DMS 273 (cell line): ENCODE measurements around the gene MAP3K1.
A peak's percentile ranks its signal among the peaks of the same experiment; 100 is the strongest.
"Not testable (repeated sequence)": the region's sequence is repeated elsewhere in the genome, so short reads cannot be mapped to it uniquely, and the experiment has no call there.

Experiments
- DNase-seq: peaks from one replicate; lab custom pipeline; 2025; ENCODE audit not compliant: unreplicated experiment; lab: John Stamatoyannopoulos, UW

The MAP3K1 gene

GRCh38 chr5:56814963-56815657 is at the start of gene MAP3K1:
Gene MAP3K1, plus strand, starts transcription at chr5:56815549. Its CDS starts 25 bp downstream, at chr5:56815574.
- peak; percentile 90 for DNase-seq

- no peak for DNase-seq
Observed at GRCh38 chr5:56766926-56767325, 48.4 kb upstream of the MAP3K1 start.

- DNase-seq = no peak
Observed at GRCh38 chr5:56769875-56770604, 45.3 kb upstream of the MAP3K1 start.

- no peak for DNase-seq
Observed at GRCh38 chr5:56772767-56773166, 42.6 kb upstream of the MAP3K1 start.

- no peak for DNase-seq
Observed at GRCh38 chr5:56774957-56775356, 40.4 kb upstream of the MAP3K1 start.

- not testable (repeated sequence) for DNase-seq
Observed at GRCh38 chr5:56776212-56776846, 39.0 kb upstream of the MAP3K1 start.

- no peak for DNase-seq
Observed at GRCh38 chr5:56783261-56783660, 32.1 kb upstream of the MAP3K1 start.

GRCh38 chr5:56786346-56786745 is 29.0 kb upstream of the MAP3K1 start:
- no peak for DNase-seq

- DNase-seq = no peak
Observed at GRCh38 chr5:56791396-56791795, 24.0 kb upstream of the MAP3K1 start.

GRCh38 chr5:56798521-56798920 is 16.8 kb upstream of the MAP3K1 start:
- no peak for DNase-seq

GRCh38 chr5:56800186-56800585 is 15.2 kb upstream of the MAP3K1 start:
- no peak for DNase-seq

GRCh38 chr5:56801256-56801655 is 14.1 kb upstream of the MAP3K1 start:
- no peak for DNase-seq

- peak; percentile 86 for DNase-seq
Observed at GRCh38 chr5:56802205-56802604, 13.1 kb upstream of the MAP3K1 start.

- DNase-seq = peak; percentile 61
Observed at GRCh38 chr5:56803025-56803424, 12.3 kb upstream of the MAP3K1 start.

GRCh38 chr5:56803894-56804293 is 11.5 kb upstream of the MAP3K1 start:
- DNase-seq = no peak

GRCh38 chr5:56807679-56808078 is 7.7 kb upstream of the MAP3K1 start:
- DNase-seq = no peak

- DNase-seq = no peak
Observed at GRCh38 chr5:56808211-56808610, 7.1 kb upstream of the MAP3K1 start.

- no peak for DNase-seq
Observed at GRCh38 chr5:56810826-56811225, 4.5 kb upstream of the MAP3K1 start.

GRCh38 chr5:56812110-56812509 is 3.2 kb upstream of the MAP3K1 start:
- DNase-seq = peak; percentile 6

GRCh38 chr5:56813302-56813701 is 2.0 kb upstream of the MAP3K1 start:
- DNase-seq = no peak

- peak; percentile 48 for DNase-seq
Observed at GRCh38 chr5:56814361-56814962, 887 bp upstream of the MAP3K1 start.
